HG02571 (cell line): ENCODE results near the gene HSPA4.
"Not testable (repeated sequence)": the region's sequence is repeated elsewhere in the genome, so short reads cannot be mapped to it uniquely, and the experiment has no call there.

ENCODE experiments used
- ATAC-seq: cut with Tn5 transposase; IDR thresholded peaks from one replicate; pipeline ENCODE4 v1.9.1; 2021; ENCODE audit warnings: mild to moderate bottlenecking, moderate library complexity; ENCODE audit not compliant: unreplicated experiment

HSPA4 gene

DNA sequence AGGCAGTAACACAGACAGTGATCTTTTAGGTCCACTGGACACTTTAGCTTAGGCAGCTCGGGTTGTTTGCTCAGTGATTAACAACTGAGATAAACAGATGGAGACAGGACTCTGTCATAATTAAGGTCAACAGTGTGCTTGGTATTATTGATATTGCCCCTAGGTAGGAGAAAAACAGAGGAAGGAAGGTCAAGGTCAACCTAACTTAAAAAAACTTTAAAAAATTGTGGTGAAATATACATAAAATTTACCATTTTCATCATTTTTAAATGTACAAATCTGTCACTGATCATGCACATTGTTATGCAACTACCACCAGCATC is 2.1 kb upstream of the HSPA4 start:
- ATAC-seq = no peak

- no peak for ATAC-seq
These were observed 1.3 kb upstream of the HSPA4 start for GRCh38 chr5:133050521-133050920.

DNA sequence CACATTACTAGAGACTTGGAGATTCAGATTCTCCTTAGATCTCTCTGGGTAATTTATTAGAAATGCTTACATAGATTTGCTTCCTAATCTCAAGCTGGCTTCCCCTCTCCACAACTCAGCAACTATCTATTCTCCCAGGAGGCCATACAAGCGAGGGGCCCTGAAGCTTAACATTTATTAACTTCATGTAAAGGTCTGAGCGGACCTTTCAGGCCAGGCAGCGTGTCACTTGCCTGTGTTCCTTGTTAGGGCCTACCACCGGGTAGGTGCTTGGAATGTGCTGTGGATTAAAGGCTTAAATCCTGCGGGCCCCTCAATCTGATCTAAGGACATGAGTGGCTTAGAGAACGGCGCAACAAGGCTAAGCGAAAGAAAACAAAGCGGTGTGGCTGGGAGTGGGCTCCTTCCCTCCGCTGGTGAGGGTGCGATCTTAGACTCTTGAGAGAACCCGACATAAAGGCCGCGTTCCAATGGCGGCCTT is 712 bp upstream of the HSPA4 start:
- no peak for ATAC-seq

DNA sequence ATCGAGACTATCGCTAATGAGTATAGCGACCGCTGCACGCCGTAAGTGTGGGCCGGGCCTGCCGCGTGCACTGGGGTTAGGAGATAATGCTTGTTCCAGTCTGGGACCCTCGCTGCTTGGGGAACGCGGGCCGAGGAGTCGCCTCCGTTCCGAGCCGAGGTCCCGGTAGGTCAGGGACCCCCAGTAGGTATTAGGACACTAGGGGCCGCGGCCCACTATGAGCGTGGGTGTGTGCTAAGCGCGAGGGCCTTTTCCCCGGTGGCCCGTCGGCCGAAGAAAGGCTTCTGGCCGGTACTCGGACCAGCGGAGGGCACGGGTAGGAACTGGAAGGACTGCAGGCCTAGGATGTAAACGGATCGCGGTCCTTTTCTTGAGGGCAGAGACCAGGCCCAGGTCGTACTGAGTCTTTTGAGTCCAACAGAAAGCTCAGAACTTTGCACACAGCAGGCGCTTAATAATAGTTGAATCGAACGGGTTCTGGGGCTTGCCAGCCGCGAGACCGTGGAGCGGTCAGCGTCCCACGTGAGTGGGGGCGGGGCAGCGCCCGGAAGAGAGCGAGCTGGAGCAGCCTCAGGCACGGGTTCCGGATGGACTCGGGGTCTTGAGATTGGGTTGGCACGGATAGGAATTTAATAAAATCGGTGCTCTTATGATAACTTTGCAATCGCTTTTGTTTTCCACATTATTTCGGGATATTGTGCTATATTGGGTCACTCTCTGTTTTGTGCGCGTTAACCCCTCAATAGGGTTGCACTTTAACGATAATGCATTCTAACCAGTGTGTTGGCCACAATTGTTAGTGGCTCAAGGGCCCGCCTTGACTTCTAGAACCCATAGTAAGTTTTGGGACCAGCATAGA is 733 bp downstream of the HSPA4 start:
- peak; percentile 35 for ATAC-seq

DNA sequence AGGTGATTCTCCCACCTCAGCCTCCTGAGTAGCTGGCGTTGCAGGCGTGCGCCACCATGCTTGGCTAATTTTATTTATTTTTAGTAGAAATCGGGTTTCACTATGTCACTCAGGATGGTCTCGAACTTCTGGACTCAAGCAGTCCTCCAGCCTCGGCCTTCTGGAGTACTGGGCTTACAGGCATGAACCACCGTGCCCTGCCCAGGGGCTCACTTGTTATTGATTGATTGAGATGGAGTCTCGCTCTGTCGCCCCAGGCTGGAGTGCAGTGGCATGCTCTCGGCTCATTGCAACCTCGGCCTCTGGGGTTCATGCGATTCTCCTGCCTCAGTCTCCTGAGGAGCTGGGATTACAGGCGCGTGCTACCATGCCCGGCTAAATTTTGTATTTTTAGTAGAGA is 1.6 kb downstream of the HSPA4 start:
- ATAC-seq = no peak

GRCh38 chr5:133054697-133055471 is 3.1 kb downstream of the HSPA4 start:
- no peak for ATAC-seq

DNA sequence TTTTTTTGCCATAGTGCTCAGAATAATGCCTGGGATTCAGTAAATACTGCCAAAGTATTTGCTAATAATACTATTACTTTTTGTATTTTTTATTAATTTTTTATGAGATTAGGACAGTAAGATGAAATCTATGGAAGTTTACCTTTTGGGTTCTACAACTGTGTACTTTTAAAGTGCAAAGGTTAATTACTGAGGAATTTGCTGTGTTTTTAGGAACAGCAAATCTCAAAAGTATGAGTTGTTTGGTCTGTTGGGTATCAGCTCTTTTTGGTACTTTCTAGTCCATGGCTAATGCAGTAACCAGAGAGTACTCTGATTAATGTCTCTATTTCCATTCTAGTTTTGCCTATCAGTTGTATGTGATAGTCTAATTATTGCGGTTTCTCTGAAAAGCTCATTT is 5.1 kb downstream of the HSPA4 start:
- ATAC-seq = no peak

DNA sequence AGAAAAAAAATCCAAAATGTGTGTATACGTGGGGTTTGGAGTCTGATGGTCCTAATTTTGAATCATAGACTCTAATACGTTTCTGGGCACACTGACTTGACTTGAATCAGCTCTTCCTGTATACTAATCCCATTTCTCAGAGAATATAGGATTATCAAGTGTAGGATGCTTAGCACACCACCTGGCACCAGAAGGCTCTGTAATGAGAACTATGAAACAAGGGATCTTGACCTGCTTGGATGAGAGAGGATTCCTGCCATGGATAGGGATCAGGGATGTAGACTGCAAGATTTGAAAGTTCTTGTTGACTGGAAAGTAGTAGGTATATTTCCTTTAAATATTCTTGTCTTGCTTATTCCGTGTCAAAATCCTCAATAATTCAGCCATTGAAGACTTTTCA is 7.8 kb downstream of the HSPA4 start:
- no peak for ATAC-seq

DNA sequence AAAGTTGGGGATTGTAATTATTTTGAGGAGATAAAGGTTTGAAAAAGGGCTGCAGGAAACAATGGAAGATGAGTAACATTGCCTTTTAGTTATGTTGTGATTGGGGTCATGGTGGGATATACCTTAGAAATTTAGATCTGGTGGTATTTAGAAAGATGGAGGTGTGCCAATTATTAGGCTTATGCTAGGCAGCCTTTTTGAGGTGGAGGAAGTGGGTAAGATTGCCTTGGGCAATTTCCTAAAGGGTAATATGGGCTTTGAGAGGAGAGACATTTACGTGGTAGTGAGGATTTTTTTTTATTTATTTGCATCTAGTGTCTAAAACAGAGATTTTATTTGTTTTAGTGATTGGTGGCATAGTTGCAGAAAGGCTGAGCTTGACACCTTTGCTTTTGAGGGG is 10.5 kb downstream of the HSPA4 start:
- no peak for ATAC-seq

GRCh38 chr5:133063965-133064364 is 12.2 kb downstream of the HSPA4 start:
- ATAC-seq = no peak

DNA sequence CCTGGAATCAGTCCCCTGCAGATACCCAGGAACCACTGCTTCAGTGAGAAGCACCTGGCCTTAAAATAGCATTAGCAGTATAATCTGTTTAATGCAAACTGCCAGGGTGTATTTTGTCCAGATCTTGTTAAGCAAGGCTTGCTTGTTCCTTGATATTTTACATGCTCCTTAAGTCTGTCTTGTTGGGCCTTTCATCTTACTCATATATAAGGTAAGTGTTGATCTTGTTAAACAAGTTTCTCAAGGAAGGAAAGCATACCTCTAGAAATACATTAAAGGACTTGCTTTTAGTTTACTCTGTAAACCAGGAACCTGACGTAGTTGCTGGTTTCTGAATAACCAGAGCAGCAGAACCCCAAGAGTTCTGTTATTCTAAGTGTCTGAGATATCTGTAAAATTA is 13.7 kb downstream of the HSPA4 start:
- ATAC-seq = no peak

DNA sequence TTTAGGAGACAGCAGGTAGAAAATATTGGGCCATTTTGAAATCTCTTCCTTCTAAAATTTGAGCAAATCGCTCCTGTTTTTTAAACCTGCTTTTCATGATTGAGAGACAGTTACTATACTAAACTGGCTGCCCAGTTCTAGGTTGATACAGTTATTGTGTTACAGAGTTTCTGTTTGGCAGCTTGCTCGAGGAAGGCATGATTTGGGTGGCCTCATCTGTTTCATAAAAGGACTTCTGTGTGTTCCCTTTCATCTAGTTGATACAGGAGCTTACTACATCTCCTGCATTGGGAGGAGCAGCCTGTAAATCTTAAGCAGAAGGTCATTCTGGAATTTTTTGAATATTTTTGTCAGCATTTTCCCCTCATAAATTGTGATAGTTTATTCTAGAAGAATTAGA is 14.2 kb downstream of the HSPA4 start:
- no peak for ATAC-seq

GRCh38 chr5:133072021-133072420 is 20.2 kb downstream of the HSPA4 start:
- ATAC-seq = no peak

DNA sequence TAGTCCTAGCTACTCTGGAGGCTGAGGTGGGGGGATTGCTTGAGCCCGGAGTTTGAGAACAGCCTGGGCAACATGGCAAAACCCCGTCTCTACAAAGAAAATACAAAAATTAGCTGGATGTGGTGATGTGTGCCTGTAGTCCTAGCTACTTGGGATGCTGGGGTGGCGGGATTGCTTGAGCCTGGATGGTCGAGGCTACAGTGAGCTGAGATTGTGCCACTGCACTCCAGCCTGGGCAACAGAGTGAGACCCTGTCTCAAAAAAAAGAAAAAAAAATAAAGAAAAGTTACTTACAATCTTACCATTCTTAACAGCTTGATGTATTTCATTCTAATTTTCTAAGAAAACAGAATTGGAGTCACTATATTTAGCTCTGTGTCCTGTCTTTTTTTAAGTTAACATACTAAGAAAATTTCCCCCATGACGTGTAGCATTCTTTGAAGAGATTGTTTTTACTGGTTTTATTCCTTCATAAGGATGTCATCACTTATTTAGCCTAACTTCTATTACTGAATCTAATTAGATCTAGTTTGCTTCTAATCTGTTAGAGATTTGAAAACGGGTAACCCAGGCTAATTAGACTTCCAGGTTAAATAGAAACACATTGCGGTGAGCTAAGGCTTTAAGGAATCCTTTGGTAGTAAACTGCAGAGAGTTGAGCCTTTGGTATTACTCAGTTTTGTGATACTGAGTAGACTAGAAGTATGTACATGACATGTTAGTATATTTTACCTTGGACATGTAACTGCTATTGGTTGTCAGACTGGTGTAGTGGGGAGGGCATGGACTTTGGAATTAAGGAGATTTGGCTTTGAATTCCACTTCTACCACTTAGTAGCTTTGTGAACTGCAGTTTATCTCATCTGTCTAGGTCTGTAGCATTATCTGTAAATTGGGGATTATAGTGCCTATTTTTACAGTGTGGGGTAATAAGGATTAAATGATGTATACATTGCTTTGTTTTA is 24.0 kb downstream of the HSPA4 start:
- no peak for ATAC-seq

DNA sequence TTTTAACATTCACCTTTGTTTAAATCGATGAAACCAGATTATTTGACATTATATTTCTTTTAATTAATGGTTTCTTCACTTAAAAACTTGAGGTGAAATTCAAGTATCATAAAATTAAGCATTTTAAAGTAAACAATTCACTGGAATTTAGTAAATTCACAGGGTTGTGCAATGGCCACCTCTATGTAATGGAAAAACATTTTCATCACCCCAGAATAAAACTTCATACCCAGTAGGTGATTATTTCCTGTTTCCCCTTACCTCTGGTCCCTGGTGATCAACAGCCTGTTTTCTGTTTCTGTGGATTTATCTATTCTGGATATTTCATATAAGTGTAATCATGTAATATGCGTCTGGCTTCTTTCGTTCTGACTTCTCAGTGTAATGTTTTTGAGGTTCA is 27.2 kb downstream of the HSPA4 start:
- no peak for ATAC-seq

- no peak for ATAC-seq
These were observed 29.2 kb downstream of the HSPA4 start for GRCh38 chr5:133081036-133081435.

GRCh38 chr5:133081703-133082102 is 29.9 kb downstream of the HSPA4 start:
- no peak for ATAC-seq

- ATAC-seq = no peak
These were observed 30.3 kb downstream of the HSPA4 start for GRCh38 chr5:133082128-133082527.

DNA sequence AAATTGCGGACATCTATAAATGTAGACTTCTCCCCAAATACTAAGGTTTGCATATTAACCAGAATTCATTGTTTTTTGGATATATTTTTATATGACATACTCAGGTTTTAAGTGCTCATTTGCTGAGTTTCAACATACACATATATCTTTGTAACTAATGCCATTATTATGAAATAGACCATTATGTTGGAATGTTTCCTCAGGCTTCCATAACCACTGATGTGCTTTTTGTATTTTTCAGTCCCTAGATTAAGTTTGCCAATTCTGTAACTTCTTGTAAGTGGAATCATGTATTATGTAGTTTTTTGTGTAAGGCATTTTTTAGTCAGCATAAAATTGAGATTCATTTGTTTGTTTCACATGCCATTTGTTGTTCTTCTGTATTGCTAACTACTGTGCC is 32.1 kb downstream of the HSPA4 start:
- no peak for ATAC-seq

- not testable (repeated sequence) for ATAC-seq
These were observed 33.4 kb downstream of the HSPA4 start for GRCh38 chr5:133085171-133085570.

DNA sequence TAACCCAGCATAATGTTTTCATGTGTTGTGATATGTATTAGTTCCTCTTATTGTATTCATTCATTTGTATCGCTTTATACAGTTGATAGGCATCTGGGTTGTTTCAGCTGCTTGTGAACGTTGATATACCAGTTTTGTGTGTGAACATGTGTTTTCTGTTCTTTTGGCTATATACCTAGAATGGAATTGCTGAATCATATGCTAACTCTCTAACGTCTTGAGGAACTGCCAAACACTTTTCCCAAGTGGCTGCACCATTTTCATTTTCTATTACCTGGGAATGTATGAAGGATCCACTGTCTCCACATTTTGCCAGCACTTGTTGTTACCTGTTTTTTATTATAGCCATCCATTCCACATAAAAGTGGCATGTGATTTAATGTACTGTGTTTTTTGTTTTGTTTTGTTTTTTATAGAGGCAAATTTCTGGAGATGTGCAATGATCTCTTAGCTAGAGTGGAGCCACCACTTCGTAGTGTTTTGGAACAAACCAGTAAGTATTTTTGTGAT is 34.6 kb downstream of the HSPA4 start:
- no peak for ATAC-seq
